Measurements from ENCODE around the gene SGMS1.
"Not testable (repeated sequence)": the region's sequence is repeated elsewhere in the genome, so short reads cannot be mapped to it uniquely, and the experiment has no call there.

SGMS1 gene

DNA sequence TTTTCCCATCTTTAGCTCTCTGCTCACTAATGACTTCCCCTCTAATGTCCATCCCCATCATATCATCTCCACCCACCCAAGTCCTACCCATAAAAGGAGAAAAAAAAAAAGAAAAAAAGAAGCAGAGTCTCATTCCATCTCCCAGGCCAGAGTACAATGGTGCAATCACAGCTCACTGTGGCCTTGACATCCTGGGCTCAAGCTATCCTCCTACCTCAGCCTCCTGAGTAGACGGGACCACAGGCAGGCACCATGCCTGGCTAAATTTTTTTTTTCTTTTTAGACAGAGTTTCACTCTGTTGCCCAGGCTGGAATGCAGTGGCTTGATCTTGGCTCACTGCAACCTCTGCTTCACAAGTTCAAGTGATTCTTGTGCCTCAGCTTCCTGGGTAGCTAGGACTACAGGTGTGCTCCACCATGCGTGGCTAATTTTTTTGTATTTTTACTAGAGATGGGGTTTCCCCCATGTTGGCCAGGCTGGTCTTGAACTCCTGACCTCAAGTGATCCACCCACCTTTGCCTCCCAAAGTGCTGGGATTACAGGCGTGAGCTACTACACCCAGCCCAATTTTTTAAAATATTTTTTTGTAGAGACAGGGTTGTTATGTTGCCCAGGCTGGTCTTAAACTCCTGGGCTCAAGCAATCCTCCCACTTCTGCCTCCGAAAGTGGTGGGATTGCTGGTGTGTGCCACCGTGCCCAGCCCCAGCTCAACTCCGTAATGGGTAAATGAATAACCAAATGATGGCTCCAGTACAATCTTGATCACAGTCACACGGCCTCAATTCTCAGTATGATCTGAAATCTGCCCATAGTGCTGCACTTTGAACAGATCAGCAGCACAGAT is 24.6 kb upstream of the SGMS1 start:
- Histone ChIP-seq H3K27ac (no peak overlapping the region), H3K4me3 (ENCODE audit: low read depth, low read length) (no peak overlapping the region), H3K36me3 (replicated peaks) (no peaks in the 10 kb centered on the region), H3K27me3 (replicated peaks) (no peaks in the 10 kb centered on the region)
- TF ChIP-seq, protein P1, sequence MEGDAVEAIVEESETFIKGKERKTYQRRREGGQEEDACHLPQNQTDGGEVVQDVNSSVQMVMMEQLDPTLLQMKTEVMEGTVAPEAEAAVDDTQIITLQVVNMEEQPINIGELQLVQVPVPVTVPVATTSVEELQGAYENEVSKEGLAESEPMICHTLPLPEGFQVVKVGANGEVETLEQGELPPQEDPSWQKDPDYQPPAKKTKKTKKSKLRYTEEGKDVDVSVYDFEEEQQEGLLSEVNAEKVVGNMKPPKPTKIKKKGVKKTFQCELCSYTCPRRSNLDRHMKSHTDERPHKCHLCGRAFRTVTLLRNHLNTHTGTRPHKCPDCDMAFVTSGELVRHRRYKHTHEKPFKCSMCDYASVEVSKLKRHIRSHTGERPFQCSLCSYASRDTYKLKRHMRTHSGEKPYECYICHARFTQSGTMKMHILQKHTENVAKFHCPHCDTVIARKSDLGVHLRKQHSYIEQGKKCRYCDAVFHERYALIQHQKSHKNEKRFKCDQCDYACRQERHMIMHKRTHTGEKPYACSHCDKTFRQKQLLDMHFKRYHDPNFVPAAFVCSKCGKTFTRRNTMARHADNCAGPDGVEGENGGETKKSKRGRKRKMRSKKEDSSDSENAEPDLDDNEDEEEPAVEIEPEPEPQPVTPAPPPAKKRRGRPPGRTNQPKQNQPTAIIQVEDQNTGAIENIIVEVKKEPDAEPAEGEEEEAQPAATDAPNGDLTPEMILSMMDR (IDR thresholded peaks at IDR 0.05; ENCODE audit: low read depth, low read length, missing control alignments): no peak
- in situ Hi-C loops (cut with HindIII; ENCODE audit: low pct_ligation_motif_present, low sequenced_read_pairs): no loop called here
- DNase-seq: no peak

DNA sequence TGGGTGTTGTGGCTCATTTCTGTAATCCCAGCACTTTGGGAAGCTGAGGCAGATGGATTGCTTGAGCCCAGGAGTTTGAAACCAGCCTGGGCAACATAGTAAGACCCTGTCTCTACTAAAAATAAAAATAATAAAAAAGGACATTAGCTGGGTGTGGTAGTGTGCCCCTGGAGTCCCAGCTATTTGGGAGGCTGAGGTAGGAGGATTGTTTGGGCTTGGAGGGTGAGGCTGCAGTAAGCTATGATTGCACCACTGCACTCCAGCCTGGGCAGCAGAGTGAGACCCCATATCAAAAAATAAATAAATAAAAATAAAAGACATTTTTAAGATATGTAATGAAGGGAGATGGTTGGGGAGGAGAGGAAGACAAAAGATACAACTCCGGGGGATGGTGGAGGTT is 23.6 kb upstream of the SGMS1 start:
- DNase-seq; in situ Hi-C loops (cut with HindIII; ENCODE audit: low pct_ligation_motif_present, low sequenced_read_pairs); H3K36me3 ChIP-seq (replicated peaks); H3K27ac ChIP-seq; H3K4me3 ChIP-seq (ENCODE audit: low read depth, low read length); H3K27me3 ChIP-seq (replicated peaks): not testable (repeated sequence)

DNA sequence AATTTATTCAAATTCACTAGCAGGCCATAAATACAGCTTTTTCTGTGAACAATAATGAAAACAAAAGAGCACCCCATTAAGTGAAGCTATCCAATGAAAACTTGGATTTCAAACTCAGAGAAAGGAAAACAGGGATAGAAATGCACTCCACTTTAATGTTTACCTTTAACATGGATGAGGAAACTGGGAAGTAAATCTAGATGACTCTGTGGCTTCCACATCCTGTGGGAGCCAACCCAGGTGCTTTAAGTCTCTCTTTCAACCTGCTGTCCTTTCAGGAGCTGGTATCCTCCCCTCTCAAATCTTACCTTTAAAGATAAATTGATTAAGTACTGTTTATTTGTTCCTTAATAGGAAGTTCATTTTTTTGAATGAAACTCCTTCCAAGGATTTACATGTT is 21.5 kb upstream of the SGMS1 start:
- H3K36me3 ChIP-seq (replicated peaks): no peaks in the 10 kb centered on the region
- no peak for DNase-seq
- TF ChIP-seq, protein P1 (IDR thresholded peaks at IDR 0.05; ENCODE audit: low read depth, low read length, missing control alignments): no peak
- H3K27me3 ChIP-seq (replicated peaks): no peaks in the 10 kb centered on the region
- in situ Hi-C loops (cut with HindIII; ENCODE audit: low pct_ligation_motif_present, low sequenced_read_pairs): no loop called here
- H3K27ac ChIP-seq: no peak overlapping the region
- no peak overlapping the region for H3K4me3 ChIP-seq (ENCODE audit: low read depth, low read length)

DNA sequence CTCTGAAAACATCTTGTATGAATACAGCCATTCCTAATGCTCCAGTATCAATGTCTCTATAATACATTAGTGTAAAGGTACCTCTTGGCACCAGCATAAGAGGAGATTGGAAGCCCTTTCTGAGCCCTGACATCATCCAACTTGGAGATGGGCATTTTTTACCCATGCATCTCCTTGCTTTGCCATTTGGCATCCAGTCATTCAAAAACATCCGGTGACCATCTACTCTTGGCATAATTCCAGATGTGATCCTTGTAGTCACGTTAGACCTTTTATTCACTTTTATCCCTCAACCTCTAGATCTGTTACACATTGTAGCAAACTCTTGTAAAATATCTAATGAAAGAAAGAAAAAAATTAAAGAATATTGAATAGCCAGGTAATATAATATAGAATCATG is 17.9 kb upstream of the SGMS1 start:
- in situ Hi-C loops (cut with HindIII; ENCODE audit: low pct_ligation_motif_present, low sequenced_read_pairs): no loop called here
- no peak for DNase-seq
- Histone ChIP-seq H3K27me3 (replicated peaks) (no peaks in the 10 kb centered on the region), H3K27ac (no peak overlapping the region), H3K36me3 (replicated peaks) (no peaks in the 10 kb centered on the region), H3K4me3 (ENCODE audit: low read depth, low read length) (no peak overlapping the region)
- TF ChIP-seq, protein P1 (IDR thresholded peaks at IDR 0.05; ENCODE audit: low read depth, low read length, missing control alignments): no peak

DNA sequence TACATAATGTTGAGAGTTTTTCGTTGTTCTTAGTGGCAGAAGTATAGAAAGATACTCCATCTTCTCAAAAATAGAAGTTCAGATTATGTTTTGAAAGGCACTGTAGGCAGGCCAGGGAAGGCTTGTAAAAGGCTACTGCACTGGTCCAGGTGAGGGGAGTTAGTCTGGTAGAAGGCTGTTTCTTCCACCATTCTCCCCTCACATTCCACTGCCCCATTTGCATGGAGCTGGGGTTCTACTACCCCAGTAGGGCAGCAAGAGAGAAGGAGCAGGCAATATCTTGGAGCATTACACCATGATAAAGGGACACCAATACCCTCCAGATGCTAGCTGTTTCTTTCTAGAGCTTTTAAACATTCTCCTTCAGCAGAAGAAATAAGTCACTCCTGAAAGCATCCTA is 16.5 kb upstream of the SGMS1 start:
- Histone ChIP-seq H3K27me3 (replicated peaks) (no peaks in the 10 kb centered on the region), H3K36me3 (replicated peaks) (no peaks in the 10 kb centered on the region), H3K4me3 (ENCODE audit: low read depth, low read length) (no peak overlapping the region), H3K27ac (no peak overlapping the region)
- no peak for DNase-seq
- in situ Hi-C loops (cut with HindIII; ENCODE audit: low pct_ligation_motif_present, low sequenced_read_pairs): no loop called here
- TF ChIP-seq, protein P1 (IDR thresholded peaks at IDR 0.05; ENCODE audit: low read depth, low read length, missing control alignments): no peak

DNA sequence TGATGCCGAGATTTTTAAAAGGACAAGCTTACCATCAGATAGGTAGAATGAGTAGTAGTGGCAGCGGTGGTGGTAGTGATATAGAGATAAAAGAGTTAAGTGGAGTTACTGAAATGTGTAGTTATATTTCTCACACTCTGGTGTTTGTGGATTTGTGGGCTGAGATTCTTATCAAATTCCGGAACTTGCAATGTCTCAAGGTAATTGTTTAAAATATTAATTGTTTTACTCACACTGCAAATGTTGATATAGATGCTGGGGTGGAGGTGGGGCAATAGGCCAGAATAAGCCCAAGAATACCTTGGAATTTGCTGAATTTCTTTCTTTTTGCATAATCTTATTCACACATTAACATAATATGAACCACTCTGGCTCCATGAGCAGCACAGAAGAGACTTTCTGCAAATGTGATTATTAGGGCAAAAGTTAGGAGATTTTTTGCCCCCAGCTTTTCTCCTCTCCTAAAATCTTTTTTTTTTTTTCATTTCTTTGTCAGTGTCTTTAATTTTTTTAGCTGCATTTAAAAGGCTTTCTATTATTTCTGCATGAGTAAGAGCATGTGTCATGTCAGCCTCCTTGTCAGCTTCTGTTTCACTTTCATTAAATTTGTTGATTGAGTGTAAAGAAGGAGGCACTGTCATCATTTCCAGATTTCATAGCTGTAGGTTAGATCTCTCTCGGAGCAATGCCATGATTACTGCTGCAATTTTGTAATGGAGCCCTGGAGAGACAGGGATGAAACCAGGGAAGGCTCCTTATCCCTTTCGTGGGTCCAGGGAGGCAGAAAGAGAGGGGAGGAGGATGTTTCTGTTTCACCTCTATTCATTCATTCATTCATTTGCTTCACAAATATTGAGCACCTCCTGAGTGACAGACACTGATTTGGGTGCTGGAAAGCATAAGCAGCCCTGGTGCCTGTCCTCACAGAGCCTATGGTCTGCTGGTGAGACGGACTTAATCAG is 13.1 kb upstream of the SGMS1 start:
- no peaks in the 10 kb centered on the region for H3K27me3 ChIP-seq (replicated peaks)
- H3K27ac ChIP-seq: no peak overlapping the region
- no peak overlapping the region for H3K4me3 ChIP-seq (ENCODE audit: low read depth, low read length)
- TF ChIP-seq, protein P1 (IDR thresholded peaks at IDR 0.05; ENCODE audit: low read depth, low read length, missing control alignments): no peak
- H3K36me3 ChIP-seq (replicated peaks): no peaks in the 10 kb centered on the region
- in situ Hi-C loops (cut with HindIII; ENCODE audit: low pct_ligation_motif_present, low sequenced_read_pairs): no loop called here
- DNase-seq: no peak

All from brain microvascular endothelial cell (primary cell).